IPS-18a (cell line): ENCODE results near the gene GPR55.

Experiments used
- H3K27ac ChIP-seq: one replicate; pipeline ENCODE4 v1.5.1; 2013; ENCODE audit warnings: low read length
- H3K27me3 ChIP-seq: one replicate; pipeline ENCODE4 v1.6.1; 2013; ENCODE audit warnings: mild to moderate bottlenecking, low read length; ENCODE audit not compliant: control insufficient read depth, insufficient read depth
- H3K36me3 ChIP-seq: one replicate; pipeline ENCODE4 v1.6.1; 2013; ENCODE audit warnings: low read depth, low read length; ENCODE audit not compliant: control insufficient read depth
- H3K4me1 ChIP-seq: one replicate; pipeline ENCODE4 v1.6.1; 2013; ENCODE audit warnings: low read depth, low read length; ENCODE audit not compliant: control insufficient read depth
- H3K4me3 ChIP-seq: one replicate; pipeline ENCODE4 v1.5.1; 2013; ENCODE audit warnings: low read length
- H3K9ac ChIP-seq: one replicate; pipeline ENCODE4 v1.6.1; 2013; ENCODE audit warnings: mild to moderate bottlenecking, low read length, moderate library complexity
- H3K9me3 ChIP-seq: one replicate; pipeline ENCODE4 v1.6.1; 2013; ENCODE audit warnings: low read depth, low read length; ENCODE audit not compliant: control insufficient read depth

The GPR55 gene

GRCh38 chr2:230958820-230959756, 34.0 kb upstream of the GPR55 start:
- H3K9me3 ChIP-seq, result no peaks in the 10 kb centered on the region
- no peak overlapping the region for H3K4me3 ChIP-seq
- no peak overlapping the region for H3K9ac ChIP-seq
- peaks cover 9% of the 10 kb centered on the region for H3K4me1 ChIP-seq
- H3K27me3 ChIP-seq, result peaks cover 28% of the 10 kb centered on the region
- H3K27ac ChIP-seq, result no peak overlapping the region
- H3K36me3 ChIP-seq, result no peaks in the 10 kb centered on the region

- peak overlapping the region; percentile 60 for H3K9ac ChIP-seq
- peak overlapping the region; percentile 60 for H3K4me3 ChIP-seq
- peaks cover 28% of the 10 kb centered on the region for H3K27me3 ChIP-seq
- peaks cover 9% of the 10 kb centered on the region for H3K4me1 ChIP-seq
- no peak overlapping the region for H3K27ac ChIP-seq
- H3K36me3 ChIP-seq, result no peaks in the 10 kb centered on the region
- H3K9me3 ChIP-seq, result no peaks in the 10 kb centered on the region
Measured at GRCh38 chr2:230957756-230958391, 32.8 kb upstream of the GPR55 start.

DNA sequence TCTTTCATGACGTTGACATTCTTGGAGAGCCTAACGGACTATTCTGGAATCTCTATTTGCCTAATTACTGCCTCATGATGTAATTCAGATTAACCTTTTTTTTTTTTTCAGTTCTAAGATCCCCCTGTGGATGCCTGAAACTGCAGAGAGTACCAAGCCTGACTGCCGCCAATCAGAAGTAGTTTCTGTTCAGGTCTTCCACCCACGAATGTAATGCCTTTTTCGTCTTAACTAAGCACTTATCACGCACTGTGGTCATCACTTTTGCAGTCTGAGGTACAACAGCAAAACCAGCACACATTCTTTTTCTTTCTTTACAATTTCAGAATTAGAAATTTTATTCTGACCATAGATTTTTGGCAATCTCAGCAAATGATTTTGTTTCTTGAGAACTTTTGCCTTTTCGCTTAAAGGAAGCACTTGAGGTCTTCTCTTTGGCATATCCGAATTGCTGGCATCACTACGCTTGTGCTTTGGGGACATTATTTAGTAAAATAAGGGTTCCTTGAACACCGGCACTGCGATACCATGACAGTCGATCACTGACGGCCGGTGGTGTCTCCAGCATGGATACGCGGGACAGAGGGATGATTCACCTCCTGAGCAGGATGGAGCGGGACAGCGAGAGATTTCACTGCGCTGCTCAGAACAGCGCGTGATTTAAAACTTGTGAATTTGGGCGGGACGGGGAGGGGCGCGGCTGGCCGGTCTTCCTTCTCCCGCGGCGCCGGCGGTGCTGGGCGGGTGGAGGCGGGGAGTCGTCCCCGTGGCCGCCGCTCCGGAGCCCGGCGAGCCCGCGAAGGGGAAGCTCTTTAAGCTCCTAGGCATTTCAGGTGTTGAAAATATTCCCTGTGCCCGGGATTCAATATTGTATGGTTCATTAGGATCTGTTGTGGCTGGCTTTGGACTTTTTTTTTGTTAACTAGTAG, 32.0 kb upstream of the GPR55 start:
- H3K9me3 ChIP-seq, result no peaks in the 10 kb centered on the region
- H3K4me3 ChIP-seq, result peak overlapping the region; percentile 60
- peak overlapping the region; percentile 60 for H3K9ac ChIP-seq
- H3K27me3 ChIP-seq, result peaks cover 28% of the 10 kb centered on the region
- H3K4me1 ChIP-seq, result peaks cover 9% of the 10 kb centered on the region
- H3K27ac ChIP-seq, result no peak overlapping the region
- no peaks in the 10 kb centered on the region for H3K36me3 ChIP-seq

DNA sequence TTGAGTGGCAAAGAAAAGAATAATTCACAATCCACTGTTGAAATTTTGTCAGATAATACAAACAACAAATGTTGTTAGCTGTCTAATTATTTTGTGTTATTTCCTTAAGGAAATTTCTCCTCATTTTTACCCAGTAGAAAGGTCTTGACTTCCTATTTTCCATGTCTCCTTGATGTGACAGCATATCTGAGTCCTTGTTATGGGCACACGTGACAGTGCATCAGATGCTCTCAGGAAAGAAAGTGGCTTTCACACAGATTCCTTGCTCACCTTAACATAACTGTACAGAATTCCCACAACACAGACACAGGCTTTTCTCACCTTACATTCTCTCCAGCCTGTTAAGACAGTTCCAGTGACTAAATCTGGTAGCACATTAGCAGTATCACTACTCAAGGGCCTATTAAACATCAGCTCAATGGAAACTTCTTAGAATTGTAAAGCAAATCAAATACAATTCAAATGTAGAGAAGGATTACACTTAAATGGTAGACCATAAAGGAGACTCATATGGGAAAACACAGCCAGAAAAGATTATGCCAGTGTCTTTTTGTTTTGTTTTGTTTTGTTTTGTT, 30.2 kb upstream of the GPR55 start:
- no peaks in the 10 kb centered on the region for H3K9me3 ChIP-seq
- no peaks in the 10 kb centered on the region for H3K36me3 ChIP-seq
- H3K27ac ChIP-seq, result no peak overlapping the region
- no peak overlapping the region for H3K9ac ChIP-seq
- H3K4me3 ChIP-seq, result no peak overlapping the region
- peaks cover 28% of the 10 kb centered on the region for H3K27me3 ChIP-seq
- peaks cover 6% of the 10 kb centered on the region for H3K4me1 ChIP-seq

- Histone ChIP-seq H3K27ac (no peak overlapping the region), H3K9me3 (no peaks in the 10 kb centered on the region), H3K27me3 (peaks cover 28% of the 10 kb centered on the region)
Measured at GRCh38 chr2:230954746-230955145, 29.7 kb upstream of the GPR55 start.

DNA sequence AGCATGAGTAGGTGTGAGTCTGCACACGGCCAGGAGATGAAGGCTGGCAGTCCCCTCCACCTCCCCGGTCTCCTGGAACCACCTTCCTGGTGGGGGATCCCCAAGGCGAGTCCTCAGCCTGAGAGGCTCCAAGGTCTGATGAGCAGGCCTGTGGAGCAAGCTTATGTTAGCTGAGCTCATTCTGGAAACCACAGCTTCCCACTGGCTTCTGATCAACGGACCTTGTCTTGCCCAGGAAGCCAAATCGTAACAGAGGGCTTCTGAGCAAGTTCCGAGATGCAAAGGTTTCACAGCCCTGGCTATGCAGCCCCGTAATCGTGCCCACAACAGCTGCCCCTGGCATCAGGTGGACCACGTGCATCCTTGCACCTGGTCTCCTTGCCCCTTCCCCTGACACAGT, 28.8 kb upstream of the GPR55 start:
- Histone ChIP-seq H3K27me3 (peaks cover 26% of the 10 kb centered on the region), H3K9me3 (no peaks in the 10 kb centered on the region), H3K4me1 (peaks cover 6% of the 10 kb centered on the region), H3K27ac (no peak overlapping the region), H3K36me3 (no peaks in the 10 kb centered on the region), H3K9ac (no peak overlapping the region), H3K4me3 (no peak overlapping the region)

More at GRCh38 chr2:230954746-230955145, 29.7 kb upstream of the GPR55 start:
- Histone ChIP-seq H3K9ac (no peak overlapping the region), H3K4me1 (peaks cover 6% of the 10 kb centered on the region), H3K4me3 (no peak overlapping the region), H3K36me3 (no peaks in the 10 kb centered on the region)

DNA sequence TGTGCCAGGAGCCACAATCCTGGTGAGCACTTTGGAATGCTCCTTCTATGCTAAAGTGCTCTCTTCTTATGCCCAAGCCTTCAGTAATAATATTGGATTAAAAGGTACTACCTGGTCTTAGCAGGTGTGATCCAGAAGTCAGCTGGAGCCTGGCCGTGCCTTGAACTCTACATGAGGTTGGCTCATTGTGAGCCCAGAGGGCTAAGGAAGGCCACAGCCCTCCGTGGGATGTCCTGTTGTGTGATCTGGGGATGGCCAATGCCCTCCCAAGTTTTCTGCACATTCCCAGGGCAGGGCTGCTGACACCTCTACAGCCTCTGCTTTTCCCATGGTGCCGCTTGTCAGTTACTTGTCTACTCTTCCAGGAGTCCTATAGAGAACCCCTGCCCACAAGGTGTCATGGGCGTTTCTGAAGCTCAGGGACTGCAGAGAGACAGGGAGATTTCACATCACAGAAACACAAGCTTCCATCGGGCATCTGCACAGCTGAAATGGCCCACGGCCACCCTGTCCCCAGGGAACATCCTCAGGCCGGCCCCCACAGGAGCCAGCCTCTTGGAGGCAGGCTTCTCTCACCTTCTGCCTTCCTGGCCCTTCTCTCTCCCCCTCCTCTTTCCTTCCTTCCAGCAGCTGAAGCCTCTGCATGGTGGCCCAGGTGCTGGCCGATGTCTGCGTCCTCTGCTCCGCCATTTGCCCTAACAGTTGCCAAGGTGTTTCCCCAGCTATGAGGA, 27.3 kb upstream of the GPR55 start:
- H3K36me3 ChIP-seq, result no peaks in the 10 kb centered on the region
- no peak overlapping the region for H3K9ac ChIP-seq
- no peaks in the 10 kb centered on the region for H3K9me3 ChIP-seq
- no peak overlapping the region for H3K27ac ChIP-seq
- H3K4me3 ChIP-seq, result no peak overlapping the region
- H3K27me3 ChIP-seq, result peaks cover 11% of the 10 kb centered on the region
- H3K4me1 ChIP-seq, result peaks cover 6% of the 10 kb centered on the region

- H3K4me3 ChIP-seq, result no peak overlapping the region
Measured at GRCh38 chr2:230951396-230951795, 26.4 kb upstream of the GPR55 start.

DNA sequence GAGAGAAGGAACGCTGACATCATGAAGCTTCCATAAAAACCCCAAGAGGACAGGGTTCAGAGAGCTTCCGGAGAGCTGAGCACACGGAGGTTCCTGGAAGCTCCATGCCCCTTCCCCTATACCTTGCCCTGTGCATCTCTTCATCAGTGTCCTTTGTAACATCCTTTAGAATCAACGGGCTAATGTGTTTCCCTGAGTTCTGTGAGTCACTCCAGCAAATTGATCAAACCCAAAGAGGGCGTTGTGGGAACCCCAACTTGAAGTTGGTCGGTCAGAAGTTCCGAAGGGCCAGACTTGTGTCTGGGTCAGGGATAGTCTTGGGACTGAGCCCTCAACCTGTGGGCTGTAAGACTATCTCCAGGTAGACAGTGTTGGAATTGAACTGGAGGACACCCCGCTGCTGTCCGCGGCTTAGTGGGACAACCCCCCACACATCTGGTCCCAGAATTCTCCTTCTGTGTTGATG, 25.9 kb upstream of the GPR55 start:
- no peak overlapping the region for H3K9ac ChIP-seq
- no peaks in the 10 kb centered on the region for H3K27me3 ChIP-seq
- no peak overlapping the region for H3K4me3 ChIP-seq
- no peaks in the 10 kb centered on the region for H3K9me3 ChIP-seq
- no peak overlapping the region for H3K27ac ChIP-seq
- no peaks in the 10 kb centered on the region for H3K4me1 ChIP-seq
- no peaks in the 10 kb centered on the region for H3K36me3 ChIP-seq

More at GRCh38 chr2:230951396-230951795, 26.4 kb upstream of the GPR55 start:
- Histone ChIP-seq H3K4me1 (no peaks in the 10 kb centered on the region), H3K27me3 (peaks cover 1% of the 10 kb centered on the region), H3K9me3 (no peaks in the 10 kb centered on the region), H3K9ac (no peak overlapping the region), H3K27ac (no peak overlapping the region), H3K36me3 (no peaks in the 10 kb centered on the region)

GRCh38 chr2:230949966-230950873, 25.2 kb upstream of the GPR55 start:
- H3K36me3 ChIP-seq, result no peaks in the 10 kb centered on the region
- no peak overlapping the region for H3K4me3 ChIP-seq
- no peaks in the 10 kb centered on the region for H3K4me1 ChIP-seq
- H3K9ac ChIP-seq, result no peak overlapping the region
- no peaks in the 10 kb centered on the region for H3K9me3 ChIP-seq
- H3K27me3 ChIP-seq, result no peaks in the 10 kb centered on the region
- no peak overlapping the region for H3K27ac ChIP-seq
